NCI-H2171 (cell line): ENCODE results near the gene KIF21A.
"Not testable (repeated sequence)": the region's sequence is repeated elsewhere in the genome, so short reads cannot be mapped to it uniquely, and the experiment has no call there.

ENCODE experiments used
- DNase-seq: peaks from one replicate; lab custom pipeline; 2025; lab: John Stamatoyannopoulos, UW

Gene KIF21A

GRCh38 chr12:39341761-39342160, 101.2 kb downstream of the KIF21A start:
- DNase-seq, result no peak

- no peak for DNase-seq
Measured at GRCh38 chr12:39341179-39341578, 101.7 kb downstream of the KIF21A start.

- no peak for DNase-seq
Measured at GRCh38 chr12:39332661-39333175, 110.2 kb downstream of the KIF21A start.

GRCh38 chr12:39331539-39332261, 111.2 kb downstream of the KIF21A start:
- DNase-seq, result no peak

- DNase-seq, result no peak
Measured at GRCh38 chr12:39329876-39330275, 113.0 kb downstream of the KIF21A start.

GRCh38 chr12:39329018-39329417, 113.9 kb downstream of the KIF21A start:
- no peak for DNase-seq

GRCh38 chr12:39327965-39328364, 115.0 kb downstream of the KIF21A start:
- no peak for DNase-seq

GRCh38 chr12:39327510-39327909, 115.4 kb downstream of the KIF21A start:
- DNase-seq, result no peak

GRCh38 chr12:39319180-39319579, 123.7 kb downstream of the KIF21A start:
- no peak for DNase-seq

GRCh38 chr12:39314547-39314946, 128.4 kb downstream of the KIF21A start:
- no peak for DNase-seq

- no peak for DNase-seq
Measured at GRCh38 chr12:39309516-39309915, 133.4 kb downstream of the KIF21A start.

GRCh38 chr12:39301422-39301821, 141.5 kb downstream of the KIF21A start:
- no peak for DNase-seq

GRCh38 chr12:39300799-39301198, 142.1 kb downstream of the KIF21A start:
- no peak for DNase-seq

GRCh38 chr12:39297891-39298290, 145.0 kb downstream of the KIF21A start:
- no peak for DNase-seq

- DNase-seq, result no peak
Measured at GRCh38 chr12:39296496-39296895, 146.4 kb downstream of the KIF21A start.

- not testable (repeated sequence) for DNase-seq
Measured at GRCh38 chr12:39295593-39295992, 147.3 kb downstream of the KIF21A start.

GRCh38 chr12:39294715-39295114, 148.2 kb downstream of the KIF21A start:
- no peak for DNase-seq

- DNase-seq, result no peak
Measured at GRCh38 chr12:39292125-39292630, 150.7 kb downstream of the KIF21A start.

GRCh38 chr12:39287817-39288216, 155.1 kb downstream of the KIF21A start:
- DNase-seq, result no peak

GRCh38 chr12:39287409-39287808, 155.5 kb downstream of the KIF21A start:
- DNase-seq, result no peak

GRCh38 chr12:39278426-39278825, 164.5 kb downstream of the KIF21A start:
- DNase-seq, result no peak

- DNase-seq, result no peak
Measured at GRCh38 chr12:39277416-39277815, 165.5 kb downstream of the KIF21A start.

- DNase-seq, result no peak
Measured at GRCh38 chr12:39275846-39276245, 167.1 kb downstream of the KIF21A start.
